ENCODE data around the gene MACROD1.

MACROD1 gene

DNA sequence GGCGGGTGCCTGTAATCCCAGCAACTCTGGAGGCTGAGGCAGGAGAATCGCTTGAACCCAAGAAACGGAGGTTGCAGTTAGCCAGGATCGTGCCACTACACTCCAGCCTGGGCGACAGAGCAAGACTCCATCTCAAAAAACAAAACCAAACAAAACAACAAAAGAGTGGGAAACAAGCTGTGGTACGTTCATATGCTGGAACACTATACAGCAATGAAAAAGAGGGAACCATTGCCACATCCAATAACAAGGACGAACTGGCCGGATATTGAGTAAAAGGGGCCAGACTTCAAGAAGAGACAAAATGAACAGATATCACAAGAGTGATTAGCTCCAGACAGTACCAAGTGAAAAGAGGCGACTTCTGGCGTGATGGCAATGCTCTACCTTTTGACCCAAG, 4.9 kb downstream of the MACROD1 start:
- DNase-seq (ENCODE audit: extremely low read depth, low read depth), result no peak
- no peak overlapping the region for H3K4me3 ChIP-seq (replicated peaks; ENCODE audit: low read depth, low read length)

DNA sequence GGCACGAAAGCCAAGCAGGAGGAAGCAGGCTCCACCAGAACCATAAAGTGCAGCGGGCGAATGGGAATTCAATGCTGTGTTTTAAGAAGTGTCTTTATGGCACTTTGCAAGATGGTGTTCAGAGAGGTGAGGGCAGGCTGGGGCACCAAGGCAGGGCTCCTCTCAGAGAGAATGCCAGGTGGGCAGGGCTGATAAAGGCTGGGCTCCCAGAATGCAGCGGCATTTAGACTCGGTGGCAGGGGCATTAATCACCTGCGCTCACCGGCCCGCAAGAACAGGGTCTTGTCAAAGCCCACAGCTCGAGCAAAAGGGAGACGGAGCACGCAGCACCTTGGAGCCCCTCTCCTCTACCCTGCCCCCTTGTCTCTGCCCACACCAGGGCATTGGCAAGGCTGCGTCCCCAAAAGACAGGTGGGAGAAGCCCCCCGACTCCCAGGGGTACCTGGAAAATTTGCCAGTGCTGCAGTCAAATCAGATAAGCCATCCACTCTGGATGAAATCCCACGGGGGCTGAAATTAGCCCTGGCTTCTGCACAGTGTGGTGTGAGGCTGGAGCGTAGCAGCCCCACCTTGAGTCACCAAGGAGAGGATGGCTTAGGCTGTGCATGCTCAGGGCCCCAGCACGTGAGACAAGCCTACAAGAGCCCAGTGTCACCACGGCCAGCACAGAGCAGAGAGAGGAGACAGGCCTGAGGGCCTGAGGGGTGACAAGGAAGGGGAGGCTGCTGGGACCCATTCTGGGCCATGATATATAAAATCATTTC, 8.1 kb downstream of the MACROD1 start:
- no peak for DNase-seq (ENCODE audit: extremely low read depth, low read depth)
- TF ChIP-seq, protein P1, sequence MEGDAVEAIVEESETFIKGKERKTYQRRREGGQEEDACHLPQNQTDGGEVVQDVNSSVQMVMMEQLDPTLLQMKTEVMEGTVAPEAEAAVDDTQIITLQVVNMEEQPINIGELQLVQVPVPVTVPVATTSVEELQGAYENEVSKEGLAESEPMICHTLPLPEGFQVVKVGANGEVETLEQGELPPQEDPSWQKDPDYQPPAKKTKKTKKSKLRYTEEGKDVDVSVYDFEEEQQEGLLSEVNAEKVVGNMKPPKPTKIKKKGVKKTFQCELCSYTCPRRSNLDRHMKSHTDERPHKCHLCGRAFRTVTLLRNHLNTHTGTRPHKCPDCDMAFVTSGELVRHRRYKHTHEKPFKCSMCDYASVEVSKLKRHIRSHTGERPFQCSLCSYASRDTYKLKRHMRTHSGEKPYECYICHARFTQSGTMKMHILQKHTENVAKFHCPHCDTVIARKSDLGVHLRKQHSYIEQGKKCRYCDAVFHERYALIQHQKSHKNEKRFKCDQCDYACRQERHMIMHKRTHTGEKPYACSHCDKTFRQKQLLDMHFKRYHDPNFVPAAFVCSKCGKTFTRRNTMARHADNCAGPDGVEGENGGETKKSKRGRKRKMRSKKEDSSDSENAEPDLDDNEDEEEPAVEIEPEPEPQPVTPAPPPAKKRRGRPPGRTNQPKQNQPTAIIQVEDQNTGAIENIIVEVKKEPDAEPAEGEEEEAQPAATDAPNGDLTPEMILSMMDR (IDR thresholded peaks at IDR 0.05; ENCODE audit: low read depth, low read length, missing control alignments), result no peak
- H3K4me3 ChIP-seq (replicated peaks; ENCODE audit: low read depth, low read length), result no peak overlapping the region

More for the DNA sequence above, 4.9 kb downstream of the MACROD1 start:
- TF ChIP-seq, protein P1 (IDR thresholded peaks at IDR 0.05; ENCODE audit: low read depth, low read length, missing control alignments), result no peak

DNA sequence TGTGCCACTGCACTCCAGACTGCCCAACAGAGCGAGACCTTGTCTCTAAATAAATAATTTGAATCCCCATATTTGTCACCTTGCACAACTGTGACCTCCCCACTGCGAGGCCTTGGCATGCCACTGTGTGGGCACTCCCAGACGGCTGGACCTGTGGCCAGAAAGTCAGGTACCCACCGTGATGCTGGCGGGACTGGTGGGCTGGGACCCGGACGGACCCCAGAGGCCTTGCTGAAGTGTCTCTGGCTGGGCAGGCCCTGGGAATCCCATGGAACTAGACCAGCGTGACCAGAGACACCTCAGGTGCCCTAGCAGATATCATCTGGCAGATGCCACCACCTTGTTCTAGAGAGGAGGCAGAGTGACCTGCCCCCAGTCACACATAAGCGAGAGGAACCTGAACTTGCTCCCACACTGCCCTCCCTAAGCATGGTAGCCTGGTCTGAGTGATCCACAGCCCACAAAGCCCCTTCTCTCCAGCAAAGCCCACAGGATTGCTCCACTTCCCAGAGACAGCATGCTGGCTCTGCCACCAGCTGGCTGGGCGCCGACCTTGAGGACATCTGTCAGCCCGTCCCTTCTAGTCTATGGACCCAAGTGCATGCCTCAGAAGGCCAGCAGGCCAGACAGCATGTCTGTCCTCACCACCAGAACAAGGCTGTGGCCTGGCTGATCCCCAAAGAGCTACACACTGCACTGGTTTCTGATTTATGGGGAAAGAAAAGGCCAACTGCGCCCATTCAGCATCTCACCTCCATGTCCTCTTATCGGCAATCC, 9.5 kb downstream of the MACROD1 start:
- DNase-seq (ENCODE audit: extremely low read depth, low read depth), result no peak
- no peak overlapping the region for H3K4me3 ChIP-seq (replicated peaks; ENCODE audit: low read depth, low read length)

DNA sequence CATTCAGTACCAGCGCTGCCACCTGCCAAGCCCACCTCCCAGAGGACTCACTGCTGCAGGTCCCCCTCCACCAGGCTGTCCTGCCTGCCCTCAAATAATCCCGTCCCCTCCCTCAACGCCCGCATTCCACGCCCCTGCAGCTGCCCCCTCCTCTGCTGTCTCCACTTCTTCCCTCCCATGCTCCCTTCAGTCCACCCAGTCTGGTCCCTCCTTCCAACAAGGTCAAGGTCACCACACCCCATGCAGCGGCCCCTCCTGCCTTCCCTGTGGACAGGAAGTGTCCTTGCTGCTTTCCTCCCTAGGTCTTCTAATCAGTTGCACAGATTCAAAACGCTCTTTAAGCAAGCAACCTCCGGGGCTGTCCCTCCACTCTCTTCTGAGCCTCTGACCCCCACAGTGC, 12.1 kb downstream of the MACROD1 start:
- H3K4me3 ChIP-seq (replicated peaks; ENCODE audit: low read depth, low read length), result no peak overlapping the region
- TF ChIP-seq, protein P1 (IDR thresholded peaks at IDR 0.05; ENCODE audit: low read depth, low read length, missing control alignments), result no peak
- no peak for DNase-seq (ENCODE audit: extremely low read depth, low read depth)

More for the DNA sequence above, 9.5 kb downstream of the MACROD1 start:
- TF ChIP-seq, protein P1 (IDR thresholded peaks at IDR 0.05; ENCODE audit: low read depth, low read length, missing control alignments), result no peak

DNA sequence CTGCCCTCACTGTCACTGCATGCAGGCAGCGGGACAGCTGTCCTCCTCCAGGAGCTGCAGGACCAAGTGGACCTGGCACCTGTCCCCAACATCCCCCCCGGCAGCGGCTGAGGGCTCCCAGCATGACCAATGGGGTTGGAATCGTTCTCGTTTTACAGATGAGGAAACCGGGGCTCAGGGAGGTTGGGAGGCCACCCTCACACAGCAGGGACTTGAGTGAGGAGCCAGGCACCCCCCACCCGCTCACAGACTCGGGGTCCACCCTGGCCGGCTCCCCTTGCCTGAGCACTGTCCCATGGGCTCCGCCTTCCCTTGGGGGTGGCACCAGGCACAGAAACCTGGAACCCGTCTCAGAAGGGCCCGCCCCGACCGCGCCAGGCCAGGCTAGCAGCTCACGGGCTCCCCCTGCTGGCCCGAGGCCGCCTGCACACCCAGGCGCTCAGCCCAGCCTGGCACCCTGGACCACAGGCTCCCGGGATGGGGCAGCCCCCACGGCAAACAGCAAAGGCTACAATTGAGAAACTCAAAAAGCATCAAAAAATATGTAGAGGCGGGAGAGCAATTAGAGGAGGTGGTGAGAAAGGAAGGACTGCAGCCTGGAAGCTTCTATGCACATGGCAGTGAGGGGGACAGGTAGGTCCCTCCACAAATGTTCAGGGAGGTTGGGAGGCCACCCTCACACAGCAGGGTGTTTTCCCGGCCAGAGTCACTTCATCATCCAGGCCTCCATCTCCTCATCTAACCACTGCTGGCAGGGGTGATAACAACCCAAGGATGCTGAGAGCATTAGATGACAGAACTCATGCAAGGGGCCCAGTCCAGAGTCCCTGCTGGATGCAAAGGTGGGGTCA, 12.8 kb downstream of the MACROD1 start:
- TF ChIP-seq, protein P1 (IDR thresholded peaks at IDR 0.05; ENCODE audit: low read depth, low read length, missing control alignments), result peak; percentile 100
- no peak overlapping the region for H3K4me3 ChIP-seq (replicated peaks; ENCODE audit: low read depth, low read length)
- no peak for DNase-seq (ENCODE audit: extremely low read depth, low read depth)

DNA sequence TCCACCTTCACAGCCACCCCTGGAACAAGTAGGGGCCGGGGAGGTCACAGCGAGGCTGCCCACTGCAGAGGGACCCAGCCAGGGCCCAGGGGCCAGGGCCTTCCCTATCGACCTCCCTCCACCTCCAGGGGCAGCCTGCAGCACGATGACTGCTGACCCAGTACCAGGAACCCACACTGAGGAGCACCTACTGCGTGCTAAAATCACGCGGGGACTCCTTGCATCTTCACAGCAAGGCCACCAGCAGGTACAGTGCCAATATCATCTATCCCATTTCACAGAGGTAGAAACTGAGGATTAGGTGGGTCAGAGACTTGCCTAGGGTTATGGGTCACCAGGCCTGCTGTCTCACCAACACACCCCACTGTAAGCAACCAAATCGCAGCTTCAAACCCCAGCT, 14.6 kb downstream of the MACROD1 start:
- no peak overlapping the region for H3K4me3 ChIP-seq (replicated peaks; ENCODE audit: low read depth, low read length)
- no peak for DNase-seq (ENCODE audit: extremely low read depth, low read depth)
- TF ChIP-seq, protein P1 (IDR thresholded peaks at IDR 0.05; ENCODE audit: low read depth, low read length, missing control alignments), result no peak
